ENCODE data around the gene FNTB. TPM values are rescaled to one million over a fixed set of nuclear protein-coding genes. Genes with fewer than 3 reads are reported as not detected.

FNTB gene
- total and polyA plus RNA-seq, 3 experiments from 2014 or later, result 8.3 to 14.8 (median 14.3) TPM

DNA sequence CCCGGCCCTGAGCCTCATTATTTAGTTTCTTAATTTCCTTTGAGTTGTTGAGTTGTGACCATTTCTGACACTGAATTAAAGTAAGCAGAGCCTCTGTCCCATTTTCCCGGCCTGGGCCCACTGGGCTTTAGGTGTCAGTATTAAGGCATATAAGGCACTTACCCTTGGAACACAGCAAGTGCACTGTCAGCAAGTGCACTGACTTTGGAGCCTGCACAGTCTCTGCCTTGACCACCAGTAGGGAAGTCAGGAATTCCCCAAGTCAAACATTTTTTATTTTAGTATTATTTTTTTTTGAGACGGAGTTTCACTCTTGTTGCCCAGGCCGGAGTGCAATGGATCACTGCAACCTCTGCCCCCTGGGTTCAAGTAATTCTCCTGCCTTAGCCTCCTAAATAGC is 59.0 kb downstream of the FNTB start:
- Histone ChIP-seq H3K4me1 (ENCODE audit: insufficient read depth, low read length) (no peaks in the 10 kb centered on the region), H3K36me3 (ENCODE audit: insufficient read depth, low read length) (peaks cover 7% of the 10 kb centered on the region), H3K9me3 (ENCODE audit: low read length) (no peaks in the 10 kb centered on the region), H3K4me3 (ENCODE audit: low read length) (no peak overlapping the region), H3K27ac (ENCODE audit: low read depth, low read length) (no peak overlapping the region), H3K27me3 (ENCODE audit: insufficient read depth, low read length, poor library complexity, severe bottlenecking) (no peaks in the 10 kb centered on the region)
- Mint-ChIP-seq H3K36me3 (peaks cover 0 to 62% (median 15%) of the 10 kb centered on the region in 3 donors), H3K27me3 (no peaks in the 10 kb centered on the region), H3K4me1 (peaks cover 7 to 10% (median 8%) of the 10 kb centered on the region in 3 donors), H3K27ac (peak overlapping the region in 1 of 8 donors; percentile 57), H3K4me3 (no peak overlapping the region), H3K9me3 (no peaks in the 10 kb centered on the region)
- POLR2A ChIA-PET, result no interaction called here
- CTCF ChIA-PET, result no interaction called here
- no peak for DNase-seq

DNA sequence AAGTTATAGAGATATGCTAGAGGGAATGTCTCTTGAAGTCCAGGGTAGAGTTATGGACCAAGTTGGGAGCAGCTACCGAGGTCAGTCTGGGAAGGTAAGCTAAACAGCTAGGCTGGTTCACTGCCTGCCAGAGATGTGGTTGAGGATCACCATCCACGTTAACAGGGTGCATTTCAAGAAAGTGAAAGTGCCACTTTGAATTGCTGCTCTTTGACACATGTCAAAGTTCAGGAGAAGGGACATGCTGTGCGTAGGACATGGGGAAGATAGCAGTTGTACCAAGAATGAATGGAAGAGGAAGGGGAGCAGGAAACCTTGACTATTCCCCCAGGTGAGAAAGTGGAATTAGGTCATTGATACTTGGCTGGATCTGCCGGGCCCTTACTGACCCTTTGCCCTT is 66.1 kb downstream of the FNTB start:
- POLR2A ChIA-PET, result no interaction called here
- Mint-ChIP-seq H3K27me3 (no peaks in the 10 kb centered on the region), H3K27ac (peak overlapping the region in 7 of 8 donors; percentile 1 to 77 (median 61)), H3K4me1 (peaks cover 4 to 9% (median 8%) of the 10 kb centered on the region in 3 donors), H3K36me3 (peaks cover 0 to 45% (median 5%) of the 10 kb centered on the region in 3 donors), H3K4me3 (peak overlapping the region in 1 of 7 donors; percentile 26), H3K9me3 (no peaks in the 10 kb centered on the region)
- Histone ChIP-seq H3K27ac (ENCODE audit: low read depth, low read length) (no peak overlapping the region), H3K27me3 (ENCODE audit: insufficient read depth, low read length, poor library complexity, severe bottlenecking) (no peaks in the 10 kb centered on the region), H3K9me3 (ENCODE audit: low read length) (no peaks in the 10 kb centered on the region), H3K4me3 (ENCODE audit: low read length) (no peak overlapping the region), H3K36me3 (ENCODE audit: insufficient read depth, low read length) (no peaks in the 10 kb centered on the region), H3K4me1 (ENCODE audit: insufficient read depth, low read length) (no peaks in the 10 kb centered on the region)
- DNase-seq, result no peak
- CTCF ChIA-PET, result no interaction called here

GRCh38 chr14:65053466-65053865 is 66.8 kb downstream of the FNTB start:
- H3K4me1 Mint-ChIP-seq, result peaks cover 7 to 10% (median 9%) of the 10 kb centered on the region in 3 donors
- peak overlapping the region in 2 of 8 donors; percentile 29 to 40 for H3K27ac Mint-ChIP-seq
- H3K9me3 ChIP-seq (ENCODE audit: low read length), result no peaks in the 10 kb centered on the region
- H3K27ac ChIP-seq (ENCODE audit: low read depth, low read length), result no peak overlapping the region
- no peaks in the 10 kb centered on the region for H3K27me3 Mint-ChIP-seq
- no peaks in the 10 kb centered on the region for H3K9me3 Mint-ChIP-seq
- ChIA-PET POLR2A (no interaction called here), CTCF (no interaction called here)
- H3K36me3 ChIP-seq (ENCODE audit: insufficient read depth, low read length), result no peaks in the 10 kb centered on the region
- H3K36me3 Mint-ChIP-seq, result peaks cover 0 to 46% (median 7%) of the 10 kb centered on the region in 3 donors
- H3K4me3 Mint-ChIP-seq, result no peak overlapping the region
- no peak for DNase-seq
- H3K27me3 ChIP-seq (ENCODE audit: insufficient read depth, low read length, poor library complexity, severe bottlenecking), result no peaks in the 10 kb centered on the region
- no peak overlapping the region for H3K4me3 ChIP-seq (ENCODE audit: low read length)
- H3K4me1 ChIP-seq (ENCODE audit: insufficient read depth, low read length), result no peaks in the 10 kb centered on the region

DNA sequence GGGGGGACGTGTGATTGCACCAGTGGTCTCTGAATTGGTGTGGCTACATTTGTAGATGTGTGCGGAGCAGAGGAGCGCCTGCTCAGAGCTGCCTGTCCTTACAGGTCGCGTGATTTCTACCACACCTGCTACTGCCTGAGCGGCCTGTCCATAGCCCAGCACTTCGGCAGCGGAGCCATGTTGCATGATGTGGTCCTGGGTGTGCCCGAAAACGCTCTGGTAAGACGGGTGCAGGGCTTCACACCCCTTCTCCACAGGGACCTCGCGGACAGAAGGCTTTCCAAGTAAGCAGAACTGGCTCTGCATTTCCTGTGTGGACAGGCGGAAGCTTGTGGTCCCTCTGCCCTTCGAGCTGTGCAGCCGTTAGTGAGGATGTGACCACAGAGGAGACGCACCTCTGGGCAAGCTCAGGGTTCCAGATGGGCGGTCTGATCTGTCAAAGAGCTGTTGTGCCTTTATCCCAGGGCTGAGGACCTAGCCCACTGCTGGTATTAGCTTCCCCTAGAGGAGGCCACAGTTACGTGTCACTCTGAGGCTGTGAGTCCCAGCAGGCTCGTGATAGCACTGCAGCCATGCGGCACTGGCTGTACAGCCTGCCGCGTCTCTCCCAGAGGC is 67.9 kb downstream of the FNTB start:
- CTCF ChIA-PET, result no interaction called here
- peaks cover 7 to 11% (median 10%) of the 10 kb centered on the region in 3 donors for H3K4me1 Mint-ChIP-seq
- Histone ChIP-seq H3K4me3 (ENCODE audit: low read length) (no peak overlapping the region), H3K27me3 (ENCODE audit: insufficient read depth, low read length, poor library complexity, severe bottlenecking) (no peaks in the 10 kb centered on the region), H3K27ac (ENCODE audit: low read depth, low read length) (no peak overlapping the region), H3K36me3 (ENCODE audit: insufficient read depth, low read length) (no peaks in the 10 kb centered on the region), H3K9me3 (ENCODE audit: low read length) (no peaks in the 10 kb centered on the region), H3K4me1 (ENCODE audit: insufficient read depth, low read length) (no peaks in the 10 kb centered on the region)
- no peak overlapping the region for H3K4me3 Mint-ChIP-seq
- DNase-seq, result no peak
- no peaks in the 10 kb centered on the region for H3K27me3 Mint-ChIP-seq
- peaks cover 0 to 50% (median 7%) of the 10 kb centered on the region in 3 donors for H3K36me3 Mint-ChIP-seq
- POLR2A ChIA-PET, result no interaction called here
- no peaks in the 10 kb centered on the region for H3K9me3 Mint-ChIP-seq
- H3K27ac Mint-ChIP-seq, result no peak overlapping the region

DNA sequence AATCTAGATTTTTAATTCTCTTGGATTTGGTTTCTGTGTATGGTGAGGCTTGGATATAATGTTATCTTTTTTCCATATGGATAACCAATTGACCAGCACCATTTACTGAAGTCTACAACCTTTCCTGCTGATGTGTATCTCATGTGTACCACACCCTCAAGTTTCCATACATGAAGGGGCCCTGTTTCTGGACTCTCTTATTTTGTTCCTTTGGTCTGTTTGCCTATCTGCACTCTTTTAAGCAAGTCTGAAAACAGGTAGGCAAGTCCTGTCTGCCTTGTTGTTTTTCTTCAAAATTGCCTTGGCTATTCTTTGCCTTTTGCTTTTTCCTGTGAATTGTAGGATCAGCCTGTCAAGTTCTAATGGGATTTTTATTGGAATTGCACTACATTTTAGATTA is 71.0 kb downstream of the FNTB start:
- H3K27ac ChIP-seq (ENCODE audit: low read depth, low read length), result no peak overlapping the region
- no peaks in the 10 kb centered on the region for H3K27me3 Mint-ChIP-seq
- H3K4me3 Mint-ChIP-seq, result no peak overlapping the region
- peak overlapping the region in 5 of 8 donors; percentile 10 to 86 (median 25) for H3K27ac Mint-ChIP-seq
- peaks cover 19% of the 10 kb centered on the region for H3K36me3 ChIP-seq (ENCODE audit: insufficient read depth, low read length)
- no peak overlapping the region for H3K4me3 ChIP-seq (ENCODE audit: low read length)
- no peaks in the 10 kb centered on the region for H3K9me3 Mint-ChIP-seq
- POLR2A ChIA-PET, result no interaction called here
- H3K9me3 ChIP-seq (ENCODE audit: low read length), result no peaks in the 10 kb centered on the region
- no peak for DNase-seq
- CTCF ChIA-PET, result no interaction called here
- no peaks in the 10 kb centered on the region for H3K4me1 ChIP-seq (ENCODE audit: insufficient read depth, low read length)
- no peaks in the 10 kb centered on the region for H3K27me3 ChIP-seq (ENCODE audit: insufficient read depth, low read length, poor library complexity, severe bottlenecking)
- peaks cover 3 to 64% (median 14%) of the 10 kb centered on the region in 3 donors for H3K36me3 Mint-ChIP-seq
- H3K4me1 Mint-ChIP-seq, result peaks cover 7 to 11% (median 10%) of the 10 kb centered on the region in 3 donors

GRCh38 chr14:65062096-65063075 is 75.7 kb downstream of the FNTB start:
- ChIA-PET POLR2A (no interaction called here), CTCF (no interaction called here)
- Mint-ChIP-seq H3K27ac (peak overlapping the region in 2 of 8 donors; percentile 29), H3K4me1 (peaks cover 3 to 10% (median 4%) of the 10 kb centered on the region in 3 donors), H3K4me3 (no peak overlapping the region), H3K9me3 (no peaks in the 10 kb centered on the region), H3K36me3 (peaks cover 11 to 75% (median 27%) of the 10 kb centered on the region in 3 donors), H3K27me3 (no peaks in the 10 kb centered on the region)
- Histone ChIP-seq H3K27ac (ENCODE audit: low read depth, low read length) (no peak overlapping the region), H3K36me3 (ENCODE audit: insufficient read depth, low read length) (peaks cover 25% of the 10 kb centered on the region), H3K4me1 (ENCODE audit: insufficient read depth, low read length) (no peaks in the 10 kb centered on the region), H3K9me3 (ENCODE audit: low read length) (no peaks in the 10 kb centered on the region), H3K27me3 (ENCODE audit: insufficient read depth, low read length, poor library complexity, severe bottlenecking) (no peaks in the 10 kb centered on the region), H3K4me3 (ENCODE audit: low read length) (no peak overlapping the region)
- no peak for DNase-seq

DNA sequence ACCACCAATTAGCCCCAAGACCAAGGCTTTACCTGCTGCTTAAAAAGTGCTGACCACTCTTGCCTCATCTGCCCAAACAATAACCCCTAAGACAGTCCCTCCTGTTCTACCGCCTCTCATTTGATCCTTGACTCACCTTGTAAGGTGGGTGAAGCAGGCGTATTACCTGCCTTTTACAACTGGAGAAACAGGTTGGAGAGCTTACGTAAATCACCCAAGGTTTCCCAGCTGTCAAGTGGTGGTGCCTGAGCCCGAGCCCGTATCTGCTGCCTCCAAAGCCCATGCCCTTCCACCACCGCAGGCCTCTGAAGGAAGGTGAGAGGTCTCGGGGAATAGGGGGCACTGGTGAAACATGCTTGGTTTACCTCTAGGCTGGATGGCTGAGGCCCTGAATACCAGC is 79.0 kb downstream of the FNTB start:
- Mint-ChIP-seq H3K9me3 (no peaks in the 10 kb centered on the region), H3K4me3 (no peak overlapping the region), H3K27ac (no peak overlapping the region), H3K36me3 (peaks cover 12 to 90% (median 28%) of the 10 kb centered on the region in 3 donors), H3K27me3 (no peaks in the 10 kb centered on the region), H3K4me1 (peaks cover 0 to 2% (median 0%) of the 10 kb centered on the region in 3 donors)
- no peaks in the 10 kb centered on the region for H3K4me1 ChIP-seq (ENCODE audit: insufficient read depth, low read length)
- ChIA-PET POLR2A (no interaction called here), CTCF (interaction anchor here (0.8 kb wide), 1 partner anchor 19 kb away, joined by 3 read pairs; no protein-coding TSS in a partner anchor)
- H3K27ac ChIP-seq (ENCODE audit: low read depth, low read length), result no peak overlapping the region
- H3K27me3 ChIP-seq (ENCODE audit: insufficient read depth, low read length, poor library complexity, severe bottlenecking), result no peaks in the 10 kb centered on the region
- H3K4me3 ChIP-seq (ENCODE audit: low read length), result no peak overlapping the region
- no peaks in the 10 kb centered on the region for H3K9me3 ChIP-seq (ENCODE audit: low read length)
- peaks cover 25% of the 10 kb centered on the region for H3K36me3 ChIP-seq (ENCODE audit: insufficient read depth, low read length)
- DNase-seq, result no peak

DNA sequence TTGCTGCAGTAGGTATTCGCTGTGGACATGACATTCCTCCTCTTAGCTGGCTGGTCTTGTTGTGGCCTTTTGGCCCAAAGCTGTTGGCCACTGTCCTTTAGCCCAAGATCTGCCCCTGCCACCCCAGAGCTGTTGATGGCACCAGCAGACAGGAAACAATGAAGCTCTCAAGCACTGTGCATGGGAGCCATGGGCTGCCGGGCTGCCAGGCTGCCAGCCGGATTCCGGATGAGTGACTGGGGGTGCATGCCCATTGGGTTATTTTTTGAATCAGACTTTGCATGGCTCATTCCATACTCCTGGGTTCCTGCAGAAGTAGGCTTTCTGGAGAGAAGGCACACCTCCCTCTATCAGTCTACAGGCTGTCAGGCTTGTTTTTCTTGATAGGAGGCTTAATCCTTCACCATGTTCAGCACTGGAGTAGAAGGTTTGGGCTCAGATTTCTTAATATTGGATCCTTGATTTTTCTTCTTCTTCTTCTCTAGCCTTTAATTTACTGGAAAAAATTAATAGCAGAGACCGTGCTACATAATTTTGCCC is 83.2 kb downstream of the FNTB start:
- H3K27me3 Mint-ChIP-seq, result no peaks in the 10 kb centered on the region
- no peak overlapping the region for H3K4me3 Mint-ChIP-seq
- peaks cover 6 to 85% (median 16%) of the 10 kb centered on the region in 3 donors for H3K36me3 Mint-ChIP-seq
- peak overlapping the region in 2 of 8 donors; percentile 50 to 63 for H3K27ac Mint-ChIP-seq
- peaks cover 11% of the 10 kb centered on the region for H3K36me3 ChIP-seq (ENCODE audit: insufficient read depth, low read length)
- ChIA-PET POLR2A (no interaction called here), CTCF (no interaction called here)
- H3K4me1 ChIP-seq (ENCODE audit: insufficient read depth, low read length), result no peaks in the 10 kb centered on the region
- H3K27ac ChIP-seq (ENCODE audit: low read depth, low read length), result no peak overlapping the region
- no peak for DNase-seq
- H3K9me3 Mint-ChIP-seq, result no peaks in the 10 kb centered on the region
- H3K27me3 ChIP-seq (ENCODE audit: insufficient read depth, low read length, poor library complexity, severe bottlenecking), result no peaks in the 10 kb centered on the region
- peaks cover 9 to 30% (median 13%) of the 10 kb centered on the region in 3 donors for H3K4me1 Mint-ChIP-seq
- H3K9me3 ChIP-seq (ENCODE audit: low read length), result no peaks in the 10 kb centered on the region
- H3K4me3 ChIP-seq (ENCODE audit: low read length), result no peak overlapping the region

Data from CD8-positive, alpha-beta memory T cell (primary cell).